H9 (cell line): ENCODE data around the gene CA12. TPM values are rescaled to one million over a fixed set of nuclear protein-coding genes. Genes with fewer than 3 reads are reported as not detected.

ENCODE experiments used
- DNase-seq: peaks from one replicate; pipeline ENCODE4 v3.0.0-alpha.2; 2017
- H2AFZ ChIP-seq: one replicate; pipeline ENCODE4 v1.6.1; 2013; ENCODE audit warnings: mild to moderate bottlenecking, low read length, control low read depth, moderate library complexity
- H2AK5ac ChIP-seq: 2 replicates; pipeline ENCODE4 v1.6.1; 2013; ENCODE audit warnings: low read length, control low read depth, mixed read lengths; ENCODE audit not compliant: insufficient read length
- H2BK120ac ChIP-seq: one replicate; pipeline ENCODE4 v1.6.1; 2013; ENCODE audit warnings: low read depth, mild to moderate bottlenecking, low read length, control low read depth, inconsistent platforms; ENCODE audit not compliant: poor library complexity, severe bottlenecking
- H2BK12ac ChIP-seq: 2 replicates; pipeline ENCODE4 v1.6.1; 2013; ENCODE audit warnings: low read length, control low read depth, mixed read lengths, low read depth; ENCODE audit not compliant: insufficient read length
- H2BK15ac ChIP-seq: 2 replicates; pipeline ENCODE4 v1.6.1; 2013; ENCODE audit warnings: low read depth, low read length, control low read depth
- H2BK20ac ChIP-seq: one replicate; pipeline ENCODE4 v1.6.1; 2013; ENCODE audit warnings: low read depth, mild to moderate bottlenecking, low read length, control low read depth, inconsistent platforms; ENCODE audit not compliant: poor library complexity, severe bottlenecking
- H2BK5ac ChIP-seq: 2 replicates; pipeline ENCODE4 v1.6.1; 2013; ENCODE audit warnings: low read length, control low read depth, mixed read lengths; ENCODE audit not compliant: insufficient read length
- H3K14ac ChIP-seq: 2 replicates; pipeline ENCODE4 v1.6.1; 2013; ENCODE audit warnings: low read length, control low read depth; ENCODE audit not compliant: insufficient read depth
- H3K18ac ChIP-seq: 2 replicates; pipeline ENCODE4 v1.6.1; 2013; ENCODE audit warnings: low read depth, mild to moderate bottlenecking, mixed read lengths, low read length, control low read depth; ENCODE audit not compliant: insufficient read length
- H3K23ac ChIP-seq: 2 replicates; pipeline ENCODE4 v1.6.1; 2013; ENCODE audit warnings: low read length, control low read depth, mixed read lengths, low read depth; ENCODE audit not compliant: insufficient read length
- H3K23me2 ChIP-seq: 2 replicates; pipeline ENCODE4 v1.6.1; 2013; ENCODE audit warnings: low read depth, mild to moderate bottlenecking, mixed read lengths, low read length, control low read depth; ENCODE audit not compliant: insufficient read length, poor library complexity, severe bottlenecking
- H3K27ac ChIP-seq: 2 replicates; pipeline ENCODE4 v1.5.1; 2013; ENCODE audit warnings: low read length, control low read depth, mixed read lengths, low read depth; ENCODE audit not compliant: insufficient read length
- H3K27me3 ChIP-seq: 2 replicates; pipeline ENCODE4 v1.6.1; 2013; ENCODE audit warnings: low read length, control low read depth, inconsistent platforms; ENCODE audit not compliant: insufficient read depth
- H3K4ac ChIP-seq: 2 replicates; pipeline ENCODE4 v1.6.1; 2013; ENCODE audit warnings: low read depth, mild to moderate bottlenecking, control low read depth, inconsistent platforms, low read length, moderate library complexity
- H3K4me1 ChIP-seq: 2 replicates; pipeline ENCODE4 v1.6.1; 2013; ENCODE audit warnings: low read length, control low read depth, inconsistent platforms; ENCODE audit not compliant: insufficient read depth
- H3K4me2 ChIP-seq: 2 replicates; pipeline ENCODE4 v1.6.1; 2013; ENCODE audit warnings: low read length, control low read depth, mixed read lengths; ENCODE audit not compliant: insufficient read length, insufficient read depth
- H3K56ac ChIP-seq: 2 replicates; pipeline ENCODE4 v1.6.1; 2013; ENCODE audit warnings: low read depth, mild to moderate bottlenecking, mixed read lengths, low read length, control low read depth; ENCODE audit not compliant: insufficient read length
- H3K79me1 ChIP-seq: 2 replicates; pipeline ENCODE4 v1.6.1; 2013; ENCODE audit warnings: low read depth, mild to moderate bottlenecking, moderate library complexity, low read length, control low read depth, inconsistent platforms; ENCODE audit not compliant: insufficient read depth, poor library complexity, severe bottlenecking
- H3K79me2 ChIP-seq: 2 replicates; pipeline ENCODE4 v1.6.1; 2013; ENCODE audit warnings: low read length, control low read depth, inconsistent platforms; ENCODE audit not compliant: insufficient read depth
- H3K9ac ChIP-seq: 2 replicates; pipeline ENCODE4 v1.6.1; 2013; ENCODE audit warnings: low read length, control low read depth, mixed read lengths; ENCODE audit not compliant: insufficient read length; ENCODE audit errors: extremely low read depth
- H3K9me3 ChIP-seq: one replicate; pipeline ENCODE4 v1.6.1; 2013; ENCODE audit warnings: low read depth, low read length, inconsistent platforms; ENCODE audit not compliant: control insufficient read depth
- H3T11ph ChIP-seq: one replicate; pipeline ENCODE4 v1.6.1; 2013; ENCODE audit warnings: mild to moderate bottlenecking, low read length, control low read depth, inconsistent platforms
- H4K20me1 ChIP-seq: one replicate; pipeline ENCODE4 v1.6.1; 2013; ENCODE audit not compliant: control insufficient read depth, insufficient read length, insufficient read depth
- H4K5ac ChIP-seq: 2 replicates; pipeline ENCODE4 v1.6.1; 2013; ENCODE audit warnings: low read depth, mild to moderate bottlenecking, mixed read lengths, low read length, control low read depth; ENCODE audit not compliant: insufficient read length
- H4K8ac ChIP-seq: replicated peaks from 2 replicates; pipeline ENCODE4 v1.6.1; 2013; ENCODE audit warnings: low read length, control low read depth, mixed read lengths, low read depth; ENCODE audit not compliant: insufficient read length
- H4K91ac ChIP-seq: 2 replicates; pipeline ENCODE4 v1.6.1; 2013; ENCODE audit warnings: low read depth, mild to moderate bottlenecking, moderate library complexity, mixed read lengths, low read length, control low read depth; ENCODE audit not compliant: insufficient read length
- H3K27ac Mint-ChIP-seq, 3 experiments: 2 replicates in 2 of 3; 3 replicates in 1 of 3; pipeline ENCODE4 v1.8.0; 2020 to 2021; ENCODE audit warnings: mixed read lengths in 3 of 3, mild to moderate bottlenecking in 1 of 3, moderate library complexity in 1 of 3
- H3K27me3 Mint-ChIP-seq: 2 replicates; pipeline ENCODE4 v1.8.0; 2021; ENCODE audit warnings: low read depth, mild to moderate bottlenecking, moderate library complexity, mixed read lengths
- H3K36me3 Mint-ChIP-seq, 3 experiments: 2 replicates in 2 of 3; 3 replicates in 1 of 3; pipeline ENCODE4 v1.8.0; 2020 to 2021; ENCODE audit warnings: low read depth in 3 of 3, mixed read lengths in 3 of 3; ENCODE audit not compliant: insufficient read depth in 1 of 3
- H3K4me1 Mint-ChIP-seq, 2 experiments: 2 replicates each; pipeline ENCODE4 v1.8.0; 2020; ENCODE audit warnings: mixed read lengths in 2 of 2
- H3K4me3 Mint-ChIP-seq, 2 experiments: 2 replicates in 1 of 2; 3 replicates in 1 of 2; pipeline ENCODE4 v1.8.0; 2020 to 2021; ENCODE audit warnings: mild to moderate bottlenecking in 2 of 2, mixed read lengths in 2 of 2, moderate library complexity in 1 of 2
- H3K9me3 Mint-ChIP-seq, 2 experiments: 2 replicates in 1 of 2; 3 replicates in 1 of 2; pipeline ENCODE4 v1.8.0; 2020; ENCODE audit warnings: mild to moderate bottlenecking in 2 of 2, mixed read lengths in 2 of 2, moderate library complexity in 1 of 2
- WGBS: extraction: QIAGEN DNeasy Blood & Tissue Kit; methylation state at CpG from one replicate; pipeline ENCODE4 v1.1.7; 2013; ENCODE audit warnings: missing lambda C conversion rate, low lambda C conversion rate, mixed read lengths; ENCODE audit not compliant: insufficient read length; ENCODE audit errors: extremely low coverage; 5-methylcytosine and 5-hydroxymethylcytosine counted together
- total RNA-seq: library from RNA; stranded (reverse); gene quantifications from 2 replicates; pipeline ENCODE4 v1.2.1, GENCODE V29; 2021
- TF ChIP-seq, protein P1 (sequence below): fragments of 200-600 bp; sonication (generic); conservative IDR thresholded peaks from 3 replicates; pipeline ENCODE4 v1.8.0; 2021; ENCODE audit warnings: antibody characterized with exemption, mild to moderate bottlenecking

The CA12 gene
- total RNA-seq, 1 experiment from 2014 or later = 0.68 TPM

DNA sequence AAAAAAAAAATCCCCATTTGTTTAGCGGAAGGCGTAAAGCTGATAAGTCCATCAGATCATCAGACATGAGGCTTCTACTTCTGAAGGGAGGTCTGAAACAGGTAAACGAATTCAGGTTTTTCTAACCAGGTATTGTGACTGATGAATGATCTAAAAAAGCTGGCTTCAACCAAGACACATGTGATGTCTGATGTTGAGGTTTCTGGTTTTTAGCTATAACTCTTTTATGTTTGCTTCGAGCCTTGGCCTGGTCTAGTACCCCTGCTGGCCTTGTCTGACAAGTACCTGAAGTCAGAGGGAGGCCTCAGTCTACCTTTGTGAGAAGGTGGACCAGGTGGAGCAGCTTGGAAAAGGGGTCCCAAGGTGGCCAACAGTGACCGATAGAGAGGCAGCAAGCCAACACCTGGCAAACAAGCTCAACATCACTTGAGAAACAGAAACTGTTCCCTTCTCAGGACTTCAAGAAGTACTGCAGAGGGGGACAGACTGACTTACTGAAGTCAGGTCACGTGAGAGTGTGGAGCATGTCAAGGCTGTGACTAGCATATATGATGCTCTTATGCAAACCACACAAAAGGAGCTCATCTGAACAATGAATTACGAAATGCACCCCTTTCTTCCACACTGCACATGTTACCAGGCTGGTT is 33.0 kb upstream of the CA12 start:
- no peak overlapping the region for H2BK20ac ChIP-seq
- no peak overlapping the region for H3K4ac ChIP-seq
- no peaks in the 10 kb centered on the region for H3K27me3 ChIP-seq
- WGBS = no CpG with 5 or more reads among the region's 7 CpGs
- Mint-ChIP-seq H3K27me3 (peaks cover 3% of the 10 kb centered on the region), H3K36me3 (no peaks in the 10 kb centered on the region), H3K4me1 (no peaks in the 10 kb centered on the region), H3K27ac (no peak overlapping the region), H3K4me3 (no peak overlapping the region), H3K9me3 (peaks cover 0 to 7% of the 10 kb centered on the region in 2 experiments; a peak in 1 of 5 replicates)
- H2BK5ac ChIP-seq = no peak overlapping the region
- no peak overlapping the region for H3K4me2 ChIP-seq
- H2BK15ac ChIP-seq = no peak overlapping the region
- no peak overlapping the region for H3K18ac ChIP-seq
- no peaks in the 10 kb centered on the region for H3K9me3 ChIP-seq
- H3K14ac ChIP-seq = no peak overlapping the region
- H4K91ac ChIP-seq = no peak overlapping the region
- no peak overlapping the region for H2AFZ ChIP-seq
- H2AK5ac ChIP-seq = no peak overlapping the region
- H4K8ac ChIP-seq = no peak overlapping the region
- no peak overlapping the region for H3K56ac ChIP-seq
- no peak overlapping the region for H2BK120ac ChIP-seq
- no peak overlapping the region for H2BK12ac ChIP-seq
- H3K79me2 ChIP-seq = no peaks in the 10 kb centered on the region
- no peaks in the 10 kb centered on the region for H3K4me1 ChIP-seq
- H3T11ph ChIP-seq = no peak overlapping the region
- H4K5ac ChIP-seq = no peak overlapping the region
- no peaks in the 10 kb centered on the region for H3K79me1 ChIP-seq
- H3K23me2 ChIP-seq = no peaks in the 10 kb centered on the region
- TF ChIP-seq, protein P1, sequence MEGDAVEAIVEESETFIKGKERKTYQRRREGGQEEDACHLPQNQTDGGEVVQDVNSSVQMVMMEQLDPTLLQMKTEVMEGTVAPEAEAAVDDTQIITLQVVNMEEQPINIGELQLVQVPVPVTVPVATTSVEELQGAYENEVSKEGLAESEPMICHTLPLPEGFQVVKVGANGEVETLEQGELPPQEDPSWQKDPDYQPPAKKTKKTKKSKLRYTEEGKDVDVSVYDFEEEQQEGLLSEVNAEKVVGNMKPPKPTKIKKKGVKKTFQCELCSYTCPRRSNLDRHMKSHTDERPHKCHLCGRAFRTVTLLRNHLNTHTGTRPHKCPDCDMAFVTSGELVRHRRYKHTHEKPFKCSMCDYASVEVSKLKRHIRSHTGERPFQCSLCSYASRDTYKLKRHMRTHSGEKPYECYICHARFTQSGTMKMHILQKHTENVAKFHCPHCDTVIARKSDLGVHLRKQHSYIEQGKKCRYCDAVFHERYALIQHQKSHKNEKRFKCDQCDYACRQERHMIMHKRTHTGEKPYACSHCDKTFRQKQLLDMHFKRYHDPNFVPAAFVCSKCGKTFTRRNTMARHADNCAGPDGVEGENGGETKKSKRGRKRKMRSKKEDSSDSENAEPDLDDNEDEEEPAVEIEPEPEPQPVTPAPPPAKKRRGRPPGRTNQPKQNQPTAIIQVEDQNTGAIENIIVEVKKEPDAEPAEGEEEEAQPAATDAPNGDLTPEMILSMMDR = no peak
- DNase-seq = no peak
- no peak overlapping the region for H3K27ac ChIP-seq
- H4K20me1 ChIP-seq = no peaks in the 10 kb centered on the region
- no peak overlapping the region for H3K23ac ChIP-seq
- no peak overlapping the region for H3K9ac ChIP-seq
